Activated naive CD4-positive, alpha-beta T cell treated with Interleukin-2 at 50 U/mL for 16 hours (primary cell): ENCODE measurements around the gene EDEM3.
"Not testable (repeated sequence)": the region's sequence is repeated elsewhere in the genome, so short reads cannot be mapped to it uniquely, and the experiment has no call there.

Source experiments
- DNase-seq: peaks from one replicate; pipeline ENCODE4 v3.0.0-alpha.2; 2020

The EDEM3 gene

DNA sequence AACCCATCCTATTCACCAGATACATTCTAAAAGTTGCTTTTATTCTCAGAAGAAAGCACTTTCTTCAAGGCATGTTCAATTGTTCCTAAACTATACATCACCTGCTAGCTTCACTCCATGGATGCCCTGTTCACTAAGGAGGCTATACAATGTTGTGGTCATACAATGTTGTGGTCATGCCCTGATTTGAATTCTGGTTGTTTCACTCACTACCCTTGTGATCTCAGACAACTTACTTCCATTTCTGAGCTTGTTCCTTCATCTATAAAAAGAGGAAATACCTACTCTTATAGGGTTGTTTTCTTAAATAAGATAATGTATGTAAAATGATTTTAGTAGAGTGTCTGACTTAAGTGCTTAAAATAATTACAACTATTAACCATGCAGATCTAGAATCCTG lies 19.7 kb downstream of the EDEM3 start:
- no peak for DNase-seq

- no peak for DNase-seq
These were observed 29.8 kb downstream of the EDEM3 start for GRCh38 chr1:184724843-184725242.

DNA sequence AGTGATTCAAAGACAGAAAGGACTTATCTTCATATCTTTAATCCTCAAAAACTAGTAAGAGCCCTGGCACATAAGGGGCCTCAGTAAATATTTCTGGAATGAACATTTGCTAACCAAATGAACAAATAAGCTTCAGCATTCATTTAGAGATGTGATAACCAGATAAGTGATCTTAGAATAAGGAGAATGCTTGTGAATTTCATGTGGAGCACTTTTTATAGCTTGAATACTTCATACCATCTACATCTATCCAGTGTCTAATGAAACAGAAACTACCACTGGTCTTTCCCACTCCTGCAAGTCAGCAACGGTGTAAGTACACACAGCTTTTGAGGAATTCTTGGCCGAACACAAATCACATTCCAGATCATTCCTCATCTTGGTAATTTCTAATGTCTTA lies 38.5 kb downstream of the EDEM3 start:
- no peak for DNase-seq

DNA sequence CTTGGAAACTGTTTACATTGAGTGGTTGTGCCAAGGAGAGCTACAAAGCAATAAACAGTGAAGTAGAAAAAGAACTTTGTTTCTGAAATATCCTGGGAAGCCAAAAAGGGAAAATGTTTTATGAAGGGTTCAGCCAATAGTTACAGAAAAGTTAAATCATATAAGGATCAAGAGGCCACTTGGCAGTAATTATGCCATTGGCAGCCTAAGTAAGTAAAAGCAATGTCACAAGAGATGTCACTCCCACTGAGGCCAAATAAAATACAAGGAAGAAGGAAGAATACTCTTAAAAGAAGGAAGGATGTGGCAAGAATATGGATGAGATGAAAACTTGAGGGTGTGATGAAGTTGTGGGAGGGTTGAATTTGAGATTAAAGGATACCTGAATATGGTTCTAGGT lies 45.2 kb downstream of the EDEM3 start:
- no peak for DNase-seq

DNA sequence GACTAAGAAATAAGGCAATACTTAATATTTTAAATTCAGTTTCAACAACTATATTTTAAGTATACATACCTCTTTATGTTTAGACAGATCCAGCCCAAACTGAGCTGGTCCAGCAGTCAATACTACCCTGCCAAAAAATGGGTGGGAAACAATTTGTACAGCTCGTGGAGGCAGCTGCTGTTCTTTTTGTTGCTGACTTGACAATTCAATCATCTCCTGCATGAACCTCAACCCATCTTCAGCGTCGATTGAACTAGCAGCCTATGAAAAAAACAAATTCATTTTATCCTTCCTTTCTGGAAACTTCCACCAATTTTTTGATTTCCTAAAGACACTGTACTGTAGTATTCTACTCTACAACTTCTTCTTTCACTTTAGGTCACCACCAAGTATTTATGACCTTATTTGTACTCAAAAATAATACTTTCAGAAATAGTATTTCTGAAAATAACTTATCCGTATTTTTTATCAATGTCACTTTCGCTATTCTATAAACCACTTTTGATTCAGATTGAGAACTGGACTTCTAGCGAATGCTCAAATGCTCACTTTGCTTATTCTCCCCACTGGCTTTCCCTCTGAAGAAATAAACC lies 46.5 kb downstream of the EDEM3 start:
- DNase-seq = no peak

DNA sequence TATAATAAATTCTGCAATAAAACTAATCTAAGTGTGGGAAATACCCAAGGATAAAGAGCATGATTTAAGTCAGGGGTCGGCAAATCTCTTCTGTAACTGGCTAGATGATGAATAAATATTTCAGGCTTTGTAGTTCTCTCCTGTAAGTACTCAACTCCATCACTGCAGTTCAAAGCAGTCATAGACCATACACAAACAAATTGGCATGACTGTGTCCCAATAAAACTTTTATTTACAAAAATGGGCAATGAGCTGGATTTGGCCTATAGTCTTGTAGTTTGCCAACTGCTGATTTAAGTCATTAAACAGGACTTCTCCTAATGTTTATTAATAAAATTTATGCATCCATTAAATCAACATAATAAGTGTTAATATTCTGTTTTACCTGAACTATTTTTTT lies 49.4 kb downstream of the EDEM3 start:
- no peak for DNase-seq

GRCh38 chr1:184701816-184702215 lies 52.8 kb downstream of the EDEM3 start:
- DNase-seq = no peak

DNA sequence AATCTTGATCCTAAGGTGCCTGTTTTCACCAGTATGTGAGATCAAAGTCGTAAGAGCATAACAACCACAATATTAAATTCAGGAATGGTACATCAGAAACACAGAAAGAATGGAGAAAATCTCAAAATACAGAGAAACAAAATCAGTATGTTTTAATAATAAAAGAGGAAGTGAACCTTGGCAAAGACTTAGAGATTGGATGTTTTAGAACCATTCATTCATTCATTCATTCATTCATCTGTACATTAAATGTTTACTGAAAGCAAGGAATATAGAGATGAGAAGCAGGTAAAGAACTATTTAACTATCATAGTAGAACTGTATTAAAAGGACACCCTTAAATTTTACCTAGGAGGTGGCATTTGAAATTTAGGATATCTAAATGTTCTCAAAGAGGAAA lies 55.7 kb downstream of the EDEM3 start:
- DNase-seq = no peak

GRCh38 chr1:184698016-184698415 lies 56.6 kb downstream of the EDEM3 start:
- no peak for DNase-seq

GRCh38 chr1:184696403-184696802 lies 58.3 kb downstream of the EDEM3 start:
- DNase-seq = no peak

- DNase-seq = no peak
These were observed 59.6 kb downstream of the EDEM3 start for GRCh38 chr1:184695023-184695422.

DNA sequence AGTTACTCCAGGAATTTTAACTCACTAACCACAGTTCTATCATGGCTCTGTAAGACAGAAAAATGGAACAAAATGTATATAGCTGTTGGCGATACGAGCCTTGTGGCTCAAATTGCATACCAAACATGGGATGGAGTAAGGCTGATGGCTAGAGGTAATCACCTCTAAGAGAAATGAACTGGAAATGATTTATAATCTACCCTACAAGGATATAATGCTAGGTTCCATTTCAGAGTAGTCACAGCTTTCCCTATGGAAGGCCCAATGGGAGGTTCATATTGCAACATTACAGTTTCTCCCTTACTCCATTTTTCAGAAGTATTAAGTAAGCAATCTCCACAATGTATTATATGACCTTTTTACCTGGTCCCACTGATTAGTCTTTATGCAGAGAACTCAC lies 61.6 kb downstream of the EDEM3 start:
- DNase-seq = no peak

GRCh38 chr1:184691719-184692324 lies 62.8 kb downstream of the EDEM3 start:
- DNase-seq = no peak

GRCh38 chr1:184686540-184686939 lies 68.1 kb downstream of the EDEM3 start:
- no peak for DNase-seq

GRCh38 chr1:184685116-184685515 lies 69.5 kb downstream of the EDEM3 start:
- DNase-seq = no peak

DNA sequence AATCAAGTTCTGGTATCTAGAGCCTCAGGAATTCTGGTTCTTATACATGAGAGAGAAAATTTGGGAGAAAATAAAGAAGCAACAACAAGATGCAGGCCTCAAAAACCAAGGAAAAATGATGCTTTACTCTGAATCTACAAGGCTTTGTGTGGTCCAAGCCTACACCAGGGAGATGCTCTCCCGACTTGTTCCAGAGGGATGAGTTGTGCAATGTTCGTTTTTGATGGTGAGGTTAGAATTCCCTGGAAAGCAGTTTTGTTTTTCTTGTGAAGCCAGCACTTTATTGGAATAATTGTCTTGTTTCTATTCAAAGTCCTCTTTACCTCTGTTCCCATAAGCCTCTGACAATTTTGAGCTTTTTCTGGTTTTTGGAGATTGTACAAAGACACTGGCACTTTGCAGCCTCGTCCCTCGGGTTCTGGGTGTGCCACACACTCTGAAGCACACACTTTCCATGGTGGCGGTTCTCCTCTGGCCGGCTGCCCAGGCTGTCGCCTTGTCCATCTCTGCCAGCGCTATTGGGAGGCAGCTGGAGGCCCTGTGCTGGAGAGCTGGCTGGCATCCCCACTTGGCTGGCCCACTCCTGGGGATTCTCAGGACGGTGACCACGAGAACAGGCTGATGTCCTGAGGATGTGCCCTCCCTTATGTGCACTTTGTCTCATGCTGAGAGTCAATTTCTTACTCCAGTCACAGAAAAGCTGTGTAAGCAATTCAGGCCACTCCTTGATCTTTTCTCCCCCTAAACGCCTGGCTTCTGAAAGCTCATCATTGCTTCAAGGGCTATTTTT lies 70.2 kb downstream of the EDEM3 start:
- no peak for DNase-seq

DNA sequence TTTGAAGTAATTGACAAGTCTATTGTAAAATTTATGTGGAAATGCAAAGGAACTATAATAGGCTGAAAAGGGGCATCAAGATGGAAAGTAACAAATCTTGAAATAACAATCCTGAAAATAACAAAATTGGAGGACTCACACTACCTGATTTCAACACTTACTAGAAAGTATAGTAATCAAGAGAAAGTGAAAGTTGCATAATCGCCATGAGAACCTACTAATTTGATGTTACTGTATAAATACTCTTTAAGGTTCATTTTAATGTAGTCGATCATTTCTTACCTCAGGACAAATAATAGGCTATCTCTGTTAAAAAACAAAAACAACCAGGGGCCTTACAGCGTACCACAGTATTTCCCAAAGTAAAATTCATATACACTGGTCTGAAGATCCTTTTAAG lies 71.7 kb downstream of the EDEM3 start:
- no peak for DNase-seq

GRCh38 chr1:184680611-184681225 lies 73.9 kb downstream of the EDEM3 start:
- not testable (repeated sequence) for DNase-seq

DNA sequence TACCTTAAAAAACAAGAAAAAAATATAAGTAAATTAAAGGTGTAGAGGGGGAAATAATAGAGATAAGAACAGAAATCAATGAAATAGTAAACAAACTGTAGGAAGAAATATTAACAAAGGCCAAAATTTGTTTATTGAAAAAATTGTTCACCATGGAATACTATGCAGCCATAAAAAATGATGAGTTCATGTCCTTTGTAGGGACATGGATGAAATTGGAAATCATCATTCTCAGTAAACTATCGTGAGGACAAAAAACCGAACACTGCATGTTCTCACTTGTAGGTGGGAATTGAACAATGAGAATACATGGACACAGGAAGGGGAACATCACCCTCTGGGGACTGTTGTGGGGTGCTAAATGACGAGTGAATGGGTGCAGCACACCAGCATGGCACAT lies 75.2 kb downstream of the EDEM3 start:
- DNase-seq = not testable (repeated sequence)

DNA sequence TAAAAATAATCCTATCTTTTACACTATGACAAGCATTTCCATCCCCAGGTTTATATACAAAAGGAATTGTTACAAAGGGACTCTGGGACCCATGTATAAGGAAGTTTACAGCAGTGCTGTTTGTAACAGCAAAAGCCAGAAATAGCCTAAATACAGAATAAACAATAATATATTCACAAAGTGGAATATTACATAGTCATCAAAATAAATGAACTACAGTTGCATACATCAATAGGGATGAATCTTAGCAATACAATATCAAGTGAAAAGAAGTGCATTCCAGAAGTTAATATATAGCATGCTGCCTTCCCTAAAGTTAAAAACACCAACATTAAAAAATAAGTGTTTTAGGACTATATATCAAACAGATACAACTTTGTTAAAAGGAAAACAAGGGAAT lies 77.3 kb downstream of the EDEM3 start:
- DNase-seq = no peak

- no peak for DNase-seq
These were observed 81.4 kb downstream of the EDEM3 start for GRCh38 chr1:184673305-184673704.

- no peak for DNase-seq
These were observed 82.5 kb downstream of the EDEM3 start for GRCh38 chr1:184672013-184672726.

GRCh38 chr1:184669391-184669790 lies 85.3 kb downstream of the EDEM3 start:
- DNase-seq = no peak
